OCI-LY3 (cell line): ENCODE results near the gene GPC4.
"Not testable (repeated sequence)": the region's sequence is repeated elsewhere in the genome, so short reads cannot be mapped to it uniquely, and the experiment has no call there.

ENCODE experiments used
- H2AFZ ChIP-seq: fragments of 200-600, 300-600 bp; shearing (Covaris generic); 2 replicates; pipeline ENCODE4 v1.6.0; 2014; ENCODE audit warnings: antibody characterized with exemption, low read depth, low read length
- H3K27ac ChIP-seq: fragments of 200-600, 300-600 bp; sonication (generic); 2 replicates; pipeline ENCODE4 v1.5.1; 2014; ENCODE audit warnings: mild to moderate bottlenecking, low read length, moderate library complexity, mixed read lengths
- H3K27me3 ChIP-seq: fragments of 200-600, 300-600 bp; sonication (generic); 2 replicates; pipeline ENCODE4 v1.6.1; 2014; ENCODE audit warnings: low read depth, low read length, mixed read lengths
- H3K36me3 ChIP-seq: fragments of 200-600, 300-600 bp; sonication (generic); replicated peaks from 2 replicates; pipeline ENCODE3; 2014; ENCODE audit warnings: low read depth, low read length, mixed read lengths
- H3K4me1 ChIP-seq: fragments of 300-600, 200-600 bp; sonication (generic); 2 replicates; pipeline ENCODE4 v1.6.1; 2014; ENCODE audit warnings: low read length, mixed read lengths
- H3K4me2 ChIP-seq: fragments of 200-600, 300-600 bp; sonication (generic); 2 replicates; pipeline ENCODE4 v1.6.1; 2014; ENCODE audit warnings: low read length, mixed read lengths
- H3K4me3 ChIP-seq: fragments of 300-600, 200-600 bp; sonication (generic); 2 replicates; pipeline ENCODE4 v1.5.1; 2014; ENCODE audit warnings: antibody characterized with exemption, mild to moderate bottlenecking, low read length, moderate library complexity
- H3K79me2 ChIP-seq: fragments of 300-600, 200-600 bp; shearing (Covaris generic); 2 replicates; pipeline ENCODE4 v1.6.1; 2014; ENCODE audit warnings: mild to moderate bottlenecking, low read length, mixed read lengths
- H3K9ac ChIP-seq: fragments of 300-600, 200-600 bp; shearing (Covaris generic); 2 replicates; pipeline ENCODE4 v1.6.0; 2014; ENCODE audit warnings: mild to moderate bottlenecking, low read length, moderate library complexity
- H3K9me3 ChIP-seq: fragments of 200-600, 300-600 bp; shearing (Covaris generic); 2 replicates; pipeline ENCODE4 v1.6.1; 2014; ENCODE audit warnings: low read length, mixed read lengths; ENCODE audit not compliant: insufficient read depth
- H4K20me1 ChIP-seq: fragments of 200-600, 300-600 bp; sonication (generic); 2 replicates; pipeline ENCODE4 v1.6.1; 2016; ENCODE audit warnings: low read length, mixed read lengths; ENCODE audit not compliant: insufficient read depth
- CTCF ChIP-seq: fragments of 200-600, 300-600 bp; sonication (generic); IDR thresholded peaks from 2 replicates; pipeline ENCODE4 v1.5.1; 2014; ENCODE audit warnings: antibody characterized with exemption, low read length, low read depth
- EZH2phosphoT487 ChIP-seq: fragments of 200-600 bp; shearing (Covaris generic); IDR thresholded peaks from 2 replicates; pipeline ENCODE4 v1.6.1; 2018; ENCODE audit warnings: antibody characterized with exemption, mixed run types, low read depth

Gene GPC4

DNA sequence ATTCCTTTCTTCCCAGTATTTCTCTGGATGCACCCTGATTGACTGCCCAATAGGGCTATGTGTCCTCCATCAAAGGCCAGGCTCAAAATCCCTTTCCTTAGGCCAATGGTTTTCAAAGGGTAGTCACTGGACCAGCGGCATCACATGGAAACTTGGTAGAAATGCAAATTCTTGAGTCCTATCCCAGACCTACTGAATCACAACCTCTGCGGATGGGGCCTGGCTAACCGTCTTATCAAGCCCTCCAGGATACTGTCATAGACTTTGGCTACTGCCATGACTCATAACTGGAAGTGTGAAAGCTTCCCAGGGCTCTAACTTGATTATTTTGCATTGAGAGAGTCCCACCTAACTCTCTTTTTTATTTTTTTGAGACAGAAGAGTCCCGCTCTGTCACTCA, 125.2 kb downstream of the GPC4 start:
- no peaks in the 10 kb centered on the region for H3K27me3 ChIP-seq
- H3K27ac ChIP-seq: no peak overlapping the region
- no peaks in the 10 kb centered on the region for H3K9me3 ChIP-seq
- H3K9ac ChIP-seq: no peak overlapping the region
- no peaks in the 10 kb centered on the region for H3K79me2 ChIP-seq
- no peaks in the 10 kb centered on the region for H3K36me3 ChIP-seq
- TF ChIP-seq CTCF (no peak), EZH2phosphoT487 (no peak)
- H2AFZ ChIP-seq: no peak overlapping the region
- H4K20me1 ChIP-seq: no peaks in the 10 kb centered on the region
- H3K4me1 ChIP-seq: no peaks in the 10 kb centered on the region
- no peak overlapping the region for H3K4me3 ChIP-seq
- no peak overlapping the region for H3K4me2 ChIP-seq

DNA sequence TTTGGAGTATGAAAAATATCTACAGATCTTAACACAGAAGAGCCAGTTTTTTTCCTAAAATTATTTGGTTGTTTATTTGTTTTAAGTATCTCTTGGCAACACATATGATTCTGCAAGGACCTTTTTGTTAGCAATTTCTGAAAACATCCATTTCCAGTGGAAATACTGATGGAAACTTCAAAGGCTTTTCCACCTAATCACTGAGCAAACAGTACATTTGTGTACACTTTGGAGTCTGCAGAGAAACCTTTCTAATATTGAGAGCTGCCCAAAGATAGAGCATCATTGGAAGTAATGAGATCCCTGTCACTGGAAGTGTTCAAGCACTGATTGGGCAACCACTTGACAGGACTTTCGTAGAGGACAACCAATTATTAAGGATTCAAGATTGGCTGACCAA, 127.4 kb downstream of the GPC4 start:
- no peaks in the 10 kb centered on the region for H3K4me1 ChIP-seq
- no peaks in the 10 kb centered on the region for H3K36me3 ChIP-seq
- H3K79me2 ChIP-seq: no peaks in the 10 kb centered on the region
- H2AFZ ChIP-seq: no peak overlapping the region
- no peaks in the 10 kb centered on the region for H3K9me3 ChIP-seq
- TF ChIP-seq CTCF: no peak
- no peak for TF ChIP-seq EZH2phosphoT487
- no peaks in the 10 kb centered on the region for H4K20me1 ChIP-seq
- H3K4me2 ChIP-seq: no peak overlapping the region
- no peak overlapping the region for H3K27ac ChIP-seq
- H3K9ac ChIP-seq: no peak overlapping the region
- H3K27me3 ChIP-seq: no peaks in the 10 kb centered on the region
- no peak overlapping the region for H3K4me3 ChIP-seq

DNA sequence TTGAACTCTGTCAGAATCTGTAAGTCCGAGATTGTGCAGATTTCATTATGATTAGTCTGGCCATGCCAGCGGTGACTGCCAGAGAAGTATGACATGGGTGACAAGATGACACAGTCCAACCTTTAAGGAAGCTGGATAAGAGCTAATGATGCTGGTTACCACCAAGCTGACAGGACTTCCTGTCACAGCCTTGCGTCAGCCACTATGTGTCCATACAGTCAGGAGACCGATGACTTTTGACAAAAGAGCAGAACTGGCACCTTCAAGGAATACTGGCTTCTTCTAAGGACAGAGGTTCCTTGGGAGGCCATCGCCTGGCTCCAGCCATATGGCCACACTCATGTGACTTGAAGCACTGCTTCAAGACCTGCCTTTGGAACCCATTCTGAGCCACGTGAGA, 129.9 kb downstream of the GPC4 start:
- Histone ChIP-seq H3K27me3 (no peaks in the 10 kb centered on the region), H3K36me3 (no peaks in the 10 kb centered on the region), H3K27ac (no peak overlapping the region), H3K4me3 (no peak overlapping the region), H3K9me3 (no peaks in the 10 kb centered on the region), H3K9ac (no peak overlapping the region), H3K79me2 (no peaks in the 10 kb centered on the region), H3K4me2 (no peak overlapping the region), H4K20me1 (no peaks in the 10 kb centered on the region), H2AFZ (no peak overlapping the region), H3K4me1 (no peaks in the 10 kb centered on the region)
- no peak for TF ChIP-seq CTCF
- TF ChIP-seq EZH2phosphoT487: no peak

DNA sequence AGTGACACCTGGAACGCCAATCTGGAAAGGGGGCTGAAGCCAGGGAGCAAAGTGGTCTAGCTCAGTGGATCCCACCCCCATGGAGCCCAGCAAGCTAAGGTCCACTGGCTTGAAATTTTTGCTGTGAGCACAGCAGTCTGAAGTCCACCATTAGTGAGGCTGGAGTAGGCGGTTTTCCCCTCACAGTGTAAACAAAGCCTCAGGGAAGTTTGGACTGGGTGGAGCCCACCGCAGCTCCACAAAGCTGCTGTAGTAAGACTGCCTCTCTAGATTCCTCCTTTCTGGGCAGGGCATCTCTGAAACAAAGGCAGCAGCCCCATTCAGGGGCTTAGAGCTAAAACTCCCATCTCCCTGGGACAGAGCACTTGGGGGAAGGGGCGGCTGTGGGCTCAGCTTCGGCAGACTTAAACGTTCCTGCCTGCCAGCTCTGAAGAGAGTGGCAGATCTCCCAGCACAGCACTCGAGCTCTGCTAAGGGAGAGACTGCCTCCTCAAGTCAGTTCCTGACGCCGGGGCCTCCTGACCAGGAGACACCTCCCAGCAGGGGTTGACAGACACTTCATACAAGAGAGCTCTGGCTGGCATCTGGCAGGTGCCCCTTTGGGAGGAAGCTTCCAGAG, 136.1 kb downstream of the GPC4 start:
- not testable (repeated sequence) for H3K9me3 ChIP-seq, H3K27me3 ChIP-seq

DNA sequence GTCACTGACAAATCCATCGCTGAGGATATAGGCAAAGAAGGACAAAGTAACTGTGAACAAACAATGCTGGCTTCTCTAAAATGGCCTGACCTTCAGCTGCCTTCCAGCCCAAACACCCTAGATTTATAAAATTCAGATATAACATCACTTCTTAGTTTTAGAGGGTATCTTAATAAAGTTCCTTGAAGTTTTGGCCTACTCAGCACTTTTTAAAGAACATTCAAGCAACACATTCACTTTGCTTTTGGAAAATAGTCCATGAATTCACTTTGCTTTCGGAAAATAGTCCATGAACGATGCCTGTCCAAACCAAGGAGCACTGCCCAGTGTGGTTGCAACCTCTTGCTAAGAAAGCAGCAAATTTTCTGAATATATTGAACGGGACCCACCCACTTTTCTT, 142.1 kb downstream of the GPC4 start:
- no peak overlapping the region for H3K27ac ChIP-seq
- H3K27me3 ChIP-seq: no peaks in the 10 kb centered on the region
- H4K20me1 ChIP-seq: no peaks in the 10 kb centered on the region
- H3K4me1 ChIP-seq: no peaks in the 10 kb centered on the region
- no peaks in the 10 kb centered on the region for H3K9me3 ChIP-seq
- no peak overlapping the region for H2AFZ ChIP-seq
- no peak overlapping the region for H3K4me2 ChIP-seq
- H3K36me3 ChIP-seq: no peaks in the 10 kb centered on the region
- TF ChIP-seq CTCF (no peak), EZH2phosphoT487 (no peak)
- H3K4me3 ChIP-seq: no peak overlapping the region
- H3K79me2 ChIP-seq: no peaks in the 10 kb centered on the region
- no peak overlapping the region for H3K9ac ChIP-seq

More for the DNA sequence above, 136.1 kb downstream of the GPC4 start:
- not testable (repeated sequence) for H3K9ac ChIP-seq, H4K20me1 ChIP-seq, H3K79me2 ChIP-seq, H3K4me3 ChIP-seq, H3K4me2 ChIP-seq, H3K36me3 ChIP-seq, H3K27ac ChIP-seq, H3K4me1 ChIP-seq, H2AFZ ChIP-seq
